Upper lobe of left lung (tissue), 4 donors: ENCODE measurements around the gene HM13.

Experiments
- EP300 ChIP-seq, 4 donors: sonication (generic); formaldehyde crosslinking; IDR thresholded peaks; one replicate each; pipeline ENCODE4 v1.5.1; 2017; ENCODE audit warnings: antibody characterized with exemption in 4 of 4, control low read depth in 2 of 4
- POLR2A ChIP-seq, 4 donors: fragments of 450-650 bp; IDR thresholded peaks; one replicate each; pipeline ENCODE4 v1.5.1; 2016 to 2017; ENCODE audit warnings: antibody characterized with exemption in 4 of 4, mild to moderate bottlenecking in 2 of 4
- POLR2AphosphoS5 ChIP-seq, 2 donors: sonication (generic); formaldehyde crosslinking; IDR thresholded peaks; one replicate each; pipeline ENCODE4 v1.5.1; 2017; ENCODE audit warnings: antibody characterized with exemption in 2 of 2
- TF ChIP-seq, protein P1 (sequence below), 6 experiments: fragments of 450-650 bp in 4 of 6; fragments of 200-600 bp in 2 of 6; sonication (generic) in 2 of 6; IDR thresholded peaks; one replicate each; pipeline ENCODE4 v1.5.1; 2016 to 2019; ENCODE audit warnings: antibody characterized with exemption in 6 of 6

DNA sequence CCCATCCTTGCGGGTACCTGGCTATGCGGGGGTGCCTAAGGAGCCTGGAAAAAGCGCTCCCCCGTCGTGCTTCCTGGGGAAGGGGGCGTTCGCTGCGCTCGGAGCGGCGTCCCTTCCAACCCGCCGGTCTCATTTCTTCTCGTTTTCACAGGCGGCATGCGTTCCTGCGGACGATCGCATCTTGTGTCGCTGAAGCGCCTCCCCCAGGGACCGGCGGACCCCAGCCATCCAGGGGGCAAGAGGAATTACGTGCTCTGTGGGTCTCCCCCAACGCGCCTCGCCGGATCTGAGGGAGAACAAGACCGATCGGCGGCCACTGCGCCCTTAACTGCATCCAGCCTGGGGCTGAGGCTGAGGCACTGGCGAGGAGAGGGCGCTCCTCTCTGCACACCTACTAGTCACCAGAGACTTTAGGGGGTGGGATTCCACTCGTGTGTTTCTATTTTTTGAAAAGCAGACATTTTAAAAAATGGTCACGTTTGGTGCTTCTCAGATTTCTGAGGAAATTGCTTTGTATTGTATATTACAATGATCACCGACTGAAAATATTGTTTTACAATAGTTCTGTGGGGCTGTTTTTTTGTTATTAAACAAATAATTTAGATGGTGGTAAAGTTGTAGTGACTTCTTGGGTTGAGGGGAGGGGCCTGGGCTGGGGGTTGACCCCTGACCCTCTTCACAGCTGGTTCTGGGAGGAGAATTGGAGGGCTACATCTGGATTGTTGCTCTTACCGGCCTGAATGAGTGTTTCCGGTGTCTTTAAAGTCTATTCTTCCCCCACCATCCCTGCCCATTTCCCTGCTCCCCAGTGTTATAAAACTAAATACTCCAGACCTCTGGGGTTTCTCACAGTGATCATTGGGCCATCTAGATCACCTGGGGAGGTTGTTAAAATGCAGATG, 91.9 kb downstream of the HM13 start:
- TF ChIP-seq, protein P1, sequence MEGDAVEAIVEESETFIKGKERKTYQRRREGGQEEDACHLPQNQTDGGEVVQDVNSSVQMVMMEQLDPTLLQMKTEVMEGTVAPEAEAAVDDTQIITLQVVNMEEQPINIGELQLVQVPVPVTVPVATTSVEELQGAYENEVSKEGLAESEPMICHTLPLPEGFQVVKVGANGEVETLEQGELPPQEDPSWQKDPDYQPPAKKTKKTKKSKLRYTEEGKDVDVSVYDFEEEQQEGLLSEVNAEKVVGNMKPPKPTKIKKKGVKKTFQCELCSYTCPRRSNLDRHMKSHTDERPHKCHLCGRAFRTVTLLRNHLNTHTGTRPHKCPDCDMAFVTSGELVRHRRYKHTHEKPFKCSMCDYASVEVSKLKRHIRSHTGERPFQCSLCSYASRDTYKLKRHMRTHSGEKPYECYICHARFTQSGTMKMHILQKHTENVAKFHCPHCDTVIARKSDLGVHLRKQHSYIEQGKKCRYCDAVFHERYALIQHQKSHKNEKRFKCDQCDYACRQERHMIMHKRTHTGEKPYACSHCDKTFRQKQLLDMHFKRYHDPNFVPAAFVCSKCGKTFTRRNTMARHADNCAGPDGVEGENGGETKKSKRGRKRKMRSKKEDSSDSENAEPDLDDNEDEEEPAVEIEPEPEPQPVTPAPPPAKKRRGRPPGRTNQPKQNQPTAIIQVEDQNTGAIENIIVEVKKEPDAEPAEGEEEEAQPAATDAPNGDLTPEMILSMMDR (IDR thresholded peaks at IDR 0.05), result peak in 1 of 6 experiments; percentile 13
- no peak for TF ChIP-seq POLR2A (IDR thresholded peaks at IDR 0.05)
- TF ChIP-seq EP300 (IDR thresholded peaks at IDR 0.05), result no peak
- TF ChIP-seq POLR2AphosphoS5 (IDR thresholded peaks at IDR 0.05), result peak in 1 of 2 donors; percentile 31
